Stimulated activated CD4-positive, alpha-beta T cell treated with anti-CD3 and anti-CD28 coated beads, TNF-alpha, amount 100 ng/mL, for 4 hours (primary cell): ENCODE results near the gene USPL1.

Experiments
- DNase-seq, 3 experiments: peaks; one replicate each; pipeline ENCODE4 v3.0.0-alpha.2; 2020; ENCODE audit warnings: low read depth in 3 of 3

The USPL1 gene

DNA sequence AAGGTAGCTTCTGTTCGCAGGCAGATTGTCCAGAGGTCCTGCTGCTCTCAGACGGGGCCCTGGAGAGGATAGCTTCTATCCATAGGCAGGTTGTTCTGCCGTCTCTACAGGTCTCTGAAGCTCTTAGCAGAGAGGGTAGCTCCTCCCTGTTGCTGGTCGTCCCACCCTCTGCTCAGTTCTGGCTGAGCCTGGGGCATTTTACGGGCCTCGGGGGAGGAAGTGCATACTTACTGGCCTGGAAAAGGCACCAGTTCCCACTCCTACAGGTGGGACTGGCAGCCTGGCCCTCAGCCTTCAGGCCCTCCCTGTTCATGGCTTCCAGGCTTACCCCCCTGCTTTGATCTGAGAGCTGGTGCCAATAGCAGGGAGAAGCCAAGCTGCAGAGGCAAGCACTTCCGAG, 42.3 kb downstream of the USPL1 start:
- no peak for DNase-seq

DNA sequence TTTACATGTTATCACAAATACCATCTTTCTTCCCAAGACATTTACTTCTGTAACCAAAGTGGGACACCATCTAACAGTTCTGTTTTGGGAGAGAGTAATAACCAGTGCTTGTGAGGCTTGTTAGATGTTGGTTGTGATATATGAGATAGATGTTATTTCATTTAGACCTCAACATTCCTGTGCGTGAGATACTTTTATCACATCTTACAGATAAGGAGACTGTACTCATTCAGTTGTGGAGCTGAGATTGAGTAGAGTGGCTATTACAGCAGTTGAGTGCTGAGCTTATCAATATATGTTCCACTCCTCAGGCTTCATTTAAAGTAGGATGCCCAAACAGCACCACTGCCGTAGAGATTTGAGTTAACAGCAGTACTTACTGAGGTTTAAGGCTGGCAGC, 43.1 kb downstream of the USPL1 start:
- no peak for DNase-seq

DNA sequence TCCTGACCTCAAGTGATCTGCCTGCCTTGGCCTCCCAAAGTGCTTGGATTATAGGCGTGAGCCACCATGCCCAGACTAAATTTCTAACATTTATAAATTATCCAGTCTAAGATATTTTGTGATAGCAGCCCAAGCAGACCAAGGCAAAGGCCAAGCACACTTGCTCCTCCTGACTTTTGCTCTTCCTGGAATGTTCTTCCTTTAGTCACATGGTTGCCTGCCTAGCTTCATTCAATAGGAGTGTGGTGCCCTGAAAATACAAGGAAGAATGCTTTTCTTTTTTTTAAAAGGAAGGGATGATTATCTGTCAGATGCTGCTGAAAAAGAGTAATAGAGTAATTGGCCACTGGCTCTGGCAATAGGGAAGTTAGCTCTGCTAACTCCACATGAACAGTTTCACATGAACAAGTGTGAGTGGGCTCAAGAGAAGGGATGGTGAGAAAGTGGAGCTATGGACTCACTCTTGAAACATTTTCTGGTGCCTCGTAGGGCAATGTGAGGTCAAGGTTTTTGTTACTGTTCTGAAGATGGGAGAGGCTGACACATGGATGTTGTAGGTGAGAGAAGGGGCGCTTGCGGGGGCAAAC, 47.1 kb downstream of the USPL1 start:
- DNase-seq, result no peak

DNA sequence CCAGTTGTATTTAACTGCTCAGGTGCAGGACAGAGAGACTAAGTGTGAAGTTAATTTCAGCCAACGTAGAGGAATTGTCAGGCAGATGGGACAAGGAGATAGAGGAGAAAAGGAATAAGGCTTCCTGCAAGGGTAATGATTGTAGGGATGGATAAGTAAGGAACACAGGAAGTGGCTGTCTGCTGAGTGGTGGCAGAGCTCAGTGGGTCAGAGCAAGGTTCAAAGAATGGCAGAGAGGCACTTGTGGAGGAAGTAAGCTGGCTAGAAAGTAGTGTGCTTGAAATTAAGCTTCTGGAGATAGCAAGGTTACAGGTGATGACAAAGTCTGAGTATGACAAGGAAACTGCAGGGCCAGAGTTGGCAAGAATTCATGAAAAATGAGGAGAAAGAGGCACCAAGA, 47.9 kb downstream of the USPL1 start:
- DNase-seq, result no peak

DNA sequence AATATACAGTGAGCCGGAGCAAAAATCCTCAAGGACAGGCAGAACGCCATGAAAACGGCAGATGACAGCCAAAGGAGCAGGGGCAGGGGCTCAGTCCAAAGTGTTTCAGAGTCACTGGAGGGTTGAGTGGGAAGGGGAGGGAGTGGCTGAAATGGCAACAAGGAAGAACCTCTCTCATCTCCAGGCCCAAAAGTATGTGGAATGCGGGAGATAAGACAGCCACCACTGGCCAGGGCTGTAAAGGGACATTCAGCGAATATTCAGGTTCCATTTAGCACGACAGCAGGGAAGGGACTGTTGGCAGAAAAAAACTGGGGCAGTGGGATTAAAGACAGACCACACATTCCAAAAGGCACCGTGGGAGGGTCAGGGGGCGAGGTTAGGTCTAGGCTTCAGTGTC, 48.4 kb downstream of the USPL1 start:
- no peak for DNase-seq

DNA sequence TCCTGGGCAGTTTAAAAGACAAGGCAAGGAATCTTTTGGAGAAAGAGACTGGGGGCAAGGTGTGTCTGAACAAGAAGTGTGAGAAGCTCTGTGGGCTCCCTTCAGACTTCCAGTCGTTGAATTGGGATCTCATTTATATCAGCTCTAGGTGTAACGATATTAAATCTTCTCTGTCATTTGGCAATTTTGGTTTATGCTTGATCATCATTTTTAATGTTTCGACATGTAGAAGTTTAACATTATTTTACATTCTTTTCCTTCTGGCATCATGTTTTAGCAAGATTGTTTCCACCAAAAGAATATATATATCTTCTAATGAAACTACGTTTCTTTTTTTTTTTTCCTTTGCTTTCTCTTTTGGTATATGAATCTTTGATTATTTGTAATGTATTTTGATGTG, 49.3 kb downstream of the USPL1 start:
- DNase-seq, result no peak

DNA sequence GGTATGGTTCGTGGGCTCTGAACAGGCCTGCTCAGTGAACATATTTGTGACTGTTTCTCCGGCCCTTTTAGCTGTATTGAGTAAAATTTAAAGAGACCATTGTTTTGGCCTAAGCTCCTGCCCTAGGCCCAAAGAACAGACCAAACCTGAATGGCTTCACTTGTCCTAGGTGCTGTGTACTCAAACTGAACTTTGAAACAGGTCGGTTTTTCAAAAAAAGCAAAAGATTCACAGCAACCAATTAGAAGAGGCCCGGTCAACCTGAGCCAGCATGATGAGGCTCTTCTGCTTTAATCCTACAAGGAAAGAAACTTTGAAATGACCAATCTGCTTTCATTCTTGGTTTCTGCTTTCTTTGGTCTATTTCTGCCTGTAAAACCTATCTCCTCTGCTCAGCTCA, 50.6 kb downstream of the USPL1 start:
- DNase-seq, result no peak

DNA sequence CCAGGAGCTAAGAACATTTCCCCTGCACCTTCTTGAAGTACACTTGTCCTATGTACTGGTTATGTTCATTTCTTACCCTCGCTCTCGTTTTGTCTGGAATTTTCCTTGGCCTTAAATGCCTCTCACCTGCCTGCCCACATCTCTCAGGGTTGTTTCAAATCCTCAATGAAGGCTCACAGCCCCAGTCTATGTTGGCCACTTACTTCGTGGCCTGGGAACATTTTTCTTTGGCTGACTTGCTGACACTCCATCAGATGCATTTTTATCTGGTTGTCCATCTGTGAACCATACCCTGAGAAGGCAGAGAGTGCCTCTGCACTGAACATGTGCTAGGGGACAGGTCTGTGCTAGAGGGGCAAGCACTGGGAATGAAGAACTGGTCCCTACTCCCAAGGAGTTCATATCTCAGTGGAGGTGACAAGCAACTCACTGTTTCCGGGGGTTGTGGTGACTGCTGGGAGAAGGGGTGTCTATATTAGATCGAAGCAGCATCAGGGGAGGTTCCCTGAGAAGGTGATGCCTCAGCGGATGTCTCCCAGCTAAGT, 53.6 kb downstream of the USPL1 start:
- DNase-seq, result no peak

DNA sequence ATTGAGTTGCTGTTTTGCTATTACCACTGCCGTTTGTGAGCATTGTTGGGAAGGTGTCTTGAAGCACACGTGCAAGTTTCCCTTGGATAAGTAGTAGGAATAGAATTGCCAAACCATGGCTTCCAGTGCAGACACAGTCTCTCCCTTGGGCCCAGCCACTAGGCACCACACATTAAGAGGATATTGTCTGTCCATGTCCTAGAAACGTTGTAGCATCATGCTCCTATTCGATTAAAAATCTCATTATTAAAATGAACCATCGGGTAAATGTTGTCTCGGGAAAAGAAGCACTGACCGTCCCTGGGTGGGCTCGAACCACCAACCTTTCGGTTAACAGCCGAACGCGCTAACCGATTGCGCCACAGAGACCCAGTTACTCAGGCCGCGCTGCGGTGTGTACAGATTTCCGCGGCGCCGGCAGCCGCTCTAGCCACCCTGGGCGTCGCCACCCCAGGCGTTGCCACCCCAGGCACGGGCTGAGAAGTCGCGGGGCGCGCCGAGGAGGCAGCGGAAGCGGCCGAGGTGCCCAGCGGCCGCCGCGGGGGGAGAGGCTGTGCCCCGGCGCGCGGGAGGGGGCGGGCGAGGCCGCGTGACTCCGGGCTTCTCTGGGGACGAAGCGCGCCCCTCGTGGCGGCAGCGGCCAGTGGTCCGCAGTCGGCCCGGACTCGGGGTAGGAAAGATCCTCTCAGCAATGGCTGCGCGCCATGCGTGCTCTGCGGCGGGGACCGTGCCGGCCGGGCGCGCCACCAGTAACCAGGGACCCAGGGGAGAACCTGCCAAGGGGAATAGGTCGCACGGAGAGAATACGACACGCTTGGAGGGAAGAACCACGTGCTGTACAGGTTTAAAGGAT, 56.2 kb downstream of the USPL1 start:
- peak; percentile 78 to 88 (median 82) for DNase-seq

DNA sequence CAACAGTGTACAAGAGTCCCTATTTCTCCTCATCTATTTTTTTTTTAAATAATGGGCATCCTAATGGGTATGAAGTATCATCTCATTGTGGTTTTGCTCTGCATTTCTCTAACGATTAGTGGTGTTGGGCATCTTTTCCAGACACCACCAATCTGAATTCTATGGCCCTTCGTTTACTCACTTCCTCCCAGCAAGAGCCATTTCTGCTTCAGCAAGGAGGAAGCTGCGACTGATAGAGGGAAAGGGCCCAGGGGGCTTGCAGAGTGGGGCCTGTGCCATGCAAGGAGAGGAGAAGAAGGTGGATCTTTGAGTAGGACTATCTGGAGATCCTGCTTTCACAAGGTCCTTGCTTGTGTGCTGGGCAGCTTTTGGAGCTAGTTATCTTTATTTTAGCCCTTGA, 58.0 kb downstream of the USPL1 start:
- no peak for DNase-seq

DNA sequence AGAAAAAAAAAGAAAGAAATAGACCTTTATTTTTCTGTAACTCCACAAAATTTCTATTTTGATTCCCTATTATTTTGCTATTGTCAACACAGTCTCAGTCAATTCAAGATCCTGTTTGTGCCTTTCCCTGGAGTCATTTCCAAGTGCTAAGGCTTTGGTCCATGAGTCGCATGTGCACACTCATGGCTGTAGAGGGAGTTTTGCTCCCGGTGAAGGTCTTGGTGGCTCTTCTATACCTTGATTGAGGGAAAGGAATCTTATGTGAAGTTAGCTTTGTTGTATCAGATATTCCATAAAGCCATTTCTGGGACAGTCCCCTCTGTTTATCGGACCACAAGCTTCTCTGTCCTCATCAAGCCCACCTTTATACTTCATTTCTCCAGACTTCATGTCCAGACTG, 59.0 kb downstream of the USPL1 start:
- no peak for DNase-seq

DNA sequence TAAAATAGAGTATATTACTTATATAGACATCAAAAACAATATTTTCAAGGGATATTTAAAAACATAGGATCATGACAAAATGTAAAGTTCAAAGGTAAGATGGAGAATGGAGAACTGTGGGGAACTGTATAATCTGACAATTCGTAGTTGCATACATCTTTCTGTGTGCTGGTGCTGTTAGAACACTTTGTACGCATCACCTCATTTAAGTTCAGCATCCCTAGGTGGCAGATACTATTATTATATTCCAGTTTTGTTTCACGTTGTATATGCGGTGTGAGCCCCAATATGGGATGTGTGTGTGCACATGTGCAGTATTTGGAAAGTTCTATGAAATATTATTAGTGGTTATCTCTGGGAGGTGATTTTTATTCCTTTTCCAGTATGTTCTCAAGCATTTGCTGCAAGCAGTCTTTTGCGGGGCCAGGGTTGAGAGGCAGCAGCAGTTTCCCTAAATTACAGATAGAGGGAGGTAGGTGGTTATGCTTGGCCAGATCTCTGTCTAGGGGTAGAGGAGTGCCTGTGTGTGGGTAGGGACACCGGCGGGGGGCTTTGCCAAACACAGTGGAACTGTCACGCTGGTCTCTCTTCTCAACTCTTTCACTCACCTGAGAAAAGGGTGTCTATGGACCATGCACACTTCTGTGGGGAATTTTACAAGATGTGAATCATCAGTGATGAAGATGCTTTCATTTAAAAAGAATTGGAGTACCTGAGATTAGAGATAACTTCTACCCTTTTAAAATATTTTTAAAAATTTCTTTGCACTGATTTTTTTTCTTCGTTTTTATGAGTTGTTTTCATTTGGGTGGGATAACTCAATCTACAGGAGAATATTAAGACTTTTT, 62.0 kb downstream of the USPL1 start:
- DNase-seq, result no peak

DNA sequence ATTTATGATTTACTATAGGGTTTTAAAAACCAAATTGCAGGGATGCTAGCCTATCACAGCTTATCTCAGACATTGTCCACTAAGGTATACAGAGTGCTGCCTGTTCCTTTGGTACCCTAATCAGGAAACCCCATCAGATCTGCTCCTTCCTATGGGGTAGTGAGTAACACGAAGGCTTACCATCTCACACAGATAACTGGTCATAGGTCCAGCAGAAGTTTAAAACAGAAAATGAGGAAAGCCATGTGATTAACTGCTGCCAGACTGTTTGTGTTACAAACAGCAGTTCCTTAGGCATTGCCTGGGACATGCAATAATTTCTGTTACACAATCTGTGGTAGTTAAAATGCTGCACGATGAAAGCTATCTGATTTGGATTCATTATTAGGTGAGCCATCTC, 64.1 kb downstream of the USPL1 start:
- DNase-seq, result no peak

DNA sequence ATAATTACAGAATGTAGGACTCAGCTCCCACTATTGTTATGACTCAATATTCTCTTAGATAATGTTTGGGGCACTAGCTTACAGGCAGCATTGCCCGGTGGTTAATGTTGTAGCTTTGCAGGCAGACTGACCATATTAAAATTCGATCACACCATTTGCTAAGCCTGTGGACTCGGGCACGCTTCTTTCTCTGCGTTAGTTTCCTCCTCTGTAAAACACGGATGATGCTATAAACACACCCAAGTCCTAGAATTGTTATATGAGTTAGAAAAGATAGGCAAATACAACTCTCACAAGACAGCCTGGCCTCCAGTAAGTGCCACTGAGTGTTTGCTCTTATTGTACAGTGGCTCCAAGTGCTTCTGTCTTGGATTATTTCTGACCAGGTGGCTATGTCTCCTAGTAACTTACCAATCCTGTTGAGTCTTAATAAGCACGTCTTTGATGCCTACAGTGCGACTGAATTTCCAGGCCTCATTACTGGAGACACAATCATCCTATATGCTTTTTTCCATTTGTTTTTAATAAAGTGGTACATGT, 67.7 kb downstream of the USPL1 start:
- no peak for DNase-seq

DNA sequence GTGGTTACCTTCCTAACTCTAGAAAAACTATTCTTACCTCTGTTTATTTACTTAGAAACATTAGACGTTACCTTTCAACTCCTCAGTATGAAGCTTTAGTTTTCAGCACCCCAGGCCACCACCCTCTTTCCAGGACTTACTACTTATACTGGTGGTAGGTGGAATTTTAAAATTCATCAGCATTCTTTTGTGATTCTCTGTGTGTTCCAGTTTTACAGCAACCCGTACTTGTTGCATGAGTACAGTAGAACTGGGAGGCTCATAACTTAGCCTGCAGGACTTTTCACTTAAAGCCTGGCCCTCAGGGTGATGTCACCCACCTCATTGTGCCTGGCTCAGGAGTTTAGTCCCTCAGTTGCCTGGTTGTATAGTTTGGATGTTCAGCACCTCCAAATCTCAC, 68.3 kb downstream of the USPL1 start:
- no peak for DNase-seq

DNA sequence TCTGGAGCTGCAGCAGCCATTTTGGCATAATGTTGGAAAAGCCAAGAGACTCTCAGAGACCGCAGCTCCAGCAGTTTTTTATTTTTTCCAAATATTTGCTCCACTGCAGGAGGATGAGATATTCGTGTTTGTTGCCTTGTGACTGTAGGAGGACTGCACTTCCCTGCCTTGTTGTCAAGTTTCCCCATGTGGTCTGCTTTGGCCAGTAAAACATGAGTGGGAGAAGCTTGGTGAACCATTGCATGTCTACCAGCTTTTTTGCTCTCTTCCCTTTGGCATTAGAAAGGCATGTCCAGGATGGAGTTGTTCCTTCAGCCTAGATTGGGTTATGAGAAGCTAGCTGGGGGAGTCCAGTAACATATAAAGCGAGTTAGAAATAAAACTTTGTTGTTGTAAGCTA, 69.9 kb downstream of the USPL1 start:
- no peak for DNase-seq

DNA sequence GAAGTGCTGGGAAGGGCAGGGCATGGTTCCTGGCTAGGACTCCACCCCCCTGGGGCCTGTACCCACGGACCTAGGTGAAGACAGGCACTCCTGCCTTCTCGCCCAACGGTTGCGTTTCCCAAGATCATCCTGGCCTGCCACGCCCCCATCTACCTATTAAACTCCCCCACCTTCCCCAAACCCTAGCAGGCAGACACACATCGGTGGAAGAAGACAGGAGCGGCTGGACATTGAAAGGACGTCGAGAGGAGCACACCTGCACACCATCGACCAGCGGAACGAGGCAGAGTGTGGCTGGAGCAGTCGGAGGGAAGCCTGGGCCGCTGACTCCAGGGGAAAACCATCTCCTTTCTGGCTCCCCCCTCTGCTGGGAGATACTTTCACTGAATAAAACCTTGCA, 72.0 kb downstream of the USPL1 start:
- DNase-seq, result no peak

DNA sequence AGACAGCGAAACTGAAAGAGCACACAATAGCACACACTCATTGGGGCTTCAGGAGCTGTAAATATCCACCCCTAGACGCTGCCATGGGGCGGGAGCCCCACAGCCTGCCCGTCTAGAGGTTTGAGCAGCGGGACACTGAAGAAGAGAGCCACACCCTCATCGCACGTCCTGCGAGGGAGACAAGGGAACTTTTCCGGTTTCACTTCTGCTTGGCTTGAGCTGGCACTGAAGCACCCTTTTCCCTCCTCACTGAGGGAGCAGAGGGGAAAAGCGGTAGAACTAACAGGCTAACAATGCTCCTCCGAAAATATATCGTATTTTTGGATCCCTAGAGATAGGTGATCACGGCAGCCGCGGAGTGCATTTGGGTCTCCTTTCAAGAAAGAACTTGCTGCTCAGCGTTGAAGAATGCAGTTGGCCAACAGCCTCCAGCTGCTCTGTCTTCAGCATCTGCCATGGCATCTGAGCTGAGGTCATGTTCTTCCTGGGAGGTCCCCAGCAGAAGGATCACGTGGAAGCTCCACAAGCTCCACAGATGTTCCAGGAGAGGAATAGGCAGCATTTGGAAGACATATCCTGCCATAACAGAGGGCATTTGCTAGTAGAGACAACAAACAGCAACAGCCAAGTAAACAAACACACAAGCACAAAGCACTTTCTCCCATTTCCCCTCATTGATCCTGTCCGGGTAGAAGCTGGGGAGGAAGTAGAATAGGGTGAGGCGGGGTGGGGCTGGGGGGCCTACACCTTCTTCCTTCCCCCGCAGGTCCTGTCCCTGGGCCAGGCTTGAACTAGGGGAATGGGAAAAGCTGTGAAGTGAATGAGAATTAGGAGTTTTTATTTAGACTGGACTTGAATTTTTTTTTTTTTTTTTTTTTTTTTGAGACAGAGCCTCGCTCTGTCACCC, 72.8 kb downstream of the USPL1 start:
- DNase-seq, result no peak

DNA sequence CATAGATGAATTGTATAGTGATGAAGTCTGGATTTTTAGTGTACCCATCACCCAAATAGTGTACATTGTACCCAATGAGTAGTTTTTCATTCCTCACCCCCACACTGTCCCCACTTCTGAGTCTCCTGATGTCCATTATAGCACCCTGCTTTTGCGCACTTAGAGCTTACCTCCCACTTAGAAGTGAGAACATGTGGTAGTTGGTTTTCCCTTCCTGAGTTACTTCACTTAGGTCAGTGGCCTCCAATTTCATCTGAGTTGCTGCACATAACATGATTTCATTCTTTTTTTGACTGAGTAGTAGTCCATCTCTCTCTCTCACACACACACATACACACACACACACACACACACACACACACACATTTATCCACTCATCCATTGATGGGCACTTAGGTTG, 74.4 kb downstream of the USPL1 start:
- no peak for DNase-seq

DNA sequence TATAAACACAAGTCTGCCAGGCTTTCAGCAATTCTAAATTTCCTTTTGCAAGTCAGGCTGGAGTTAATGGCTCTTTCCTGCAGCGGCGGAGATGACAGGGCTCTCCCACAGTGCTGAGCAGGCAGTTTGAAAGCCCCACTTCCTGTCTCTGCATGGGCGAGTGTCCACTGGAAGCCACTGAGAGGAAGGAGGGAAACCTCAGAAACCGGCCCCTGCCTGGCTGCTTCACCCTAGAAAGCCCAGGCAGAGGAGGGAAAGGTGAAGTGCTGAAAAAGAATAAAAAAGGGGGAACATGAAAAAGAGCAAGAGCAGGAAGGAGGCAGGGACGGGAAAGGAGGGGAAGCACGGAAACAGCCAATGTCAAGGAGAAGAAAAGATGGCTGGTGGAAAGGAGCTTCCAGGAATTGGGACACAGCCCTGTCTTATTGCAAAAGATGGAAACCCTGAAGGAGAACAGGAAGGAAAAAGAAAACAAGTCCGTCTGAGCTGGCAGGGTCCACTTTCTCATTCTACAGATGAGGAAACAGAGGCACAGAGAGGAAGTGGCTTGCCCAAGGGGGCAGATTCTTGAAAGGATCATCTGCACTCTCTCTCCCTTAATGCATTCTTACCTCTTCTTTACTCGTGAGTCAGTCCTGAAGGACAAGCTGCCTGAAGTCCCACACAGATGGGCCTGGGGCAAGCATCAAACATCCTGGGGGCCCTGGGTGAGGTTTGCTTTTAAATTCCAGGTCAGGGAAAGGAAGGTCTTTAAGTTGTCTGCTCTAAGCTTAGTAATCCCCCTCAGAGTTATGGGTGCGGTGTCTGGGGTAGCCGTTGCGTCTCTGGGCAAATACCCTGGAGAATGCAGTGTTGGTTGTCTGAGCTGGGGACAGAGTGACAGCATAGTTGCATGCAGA, 78.8 kb downstream of the USPL1 start:
- DNase-seq, result no peak
